Measurements from ENCODE around the gene RMND5B. TPM values are rescaled to one million over a fixed set of nuclear protein-coding genes. Genes with fewer than 3 reads are reported as not detected.

The RMND5B gene
- total and polyA plus RNA-seq, 2 experiments from 2014 or later = 27.2 to 42.2 TPM

- no peak for DNase-seq (ENCODE audit: low spot score)
- Histone ChIP-seq H2AFZ (no peak overlapping the region), H3K9me2 (replicated peaks; ENCODE audit: insufficient read depth) (no peaks in the 10 kb centered on the region), H3K36me3 (replicated peaks; ENCODE audit: insufficient read depth, low read depth) (no peaks in the 10 kb centered on the region), H3K4me2 (no peak overlapping the region), H4K20me1 (ENCODE audit: insufficient read depth, poor library complexity, severe bottlenecking) (no peaks in the 10 kb centered on the region), H3K4me1 (ENCODE audit: insufficient read depth) (no peaks in the 10 kb centered on the region), H3K27me3 (no peaks in the 10 kb centered on the region), H3K79me2 (no peaks in the 10 kb centered on the region), H3K27ac (no peak overlapping the region), H3K9me3 (ENCODE audit: low read depth) (no peaks in the 10 kb centered on the region), H3K4me3 (no peak overlapping the region)
- TF ChIP-seq, protein P1, sequence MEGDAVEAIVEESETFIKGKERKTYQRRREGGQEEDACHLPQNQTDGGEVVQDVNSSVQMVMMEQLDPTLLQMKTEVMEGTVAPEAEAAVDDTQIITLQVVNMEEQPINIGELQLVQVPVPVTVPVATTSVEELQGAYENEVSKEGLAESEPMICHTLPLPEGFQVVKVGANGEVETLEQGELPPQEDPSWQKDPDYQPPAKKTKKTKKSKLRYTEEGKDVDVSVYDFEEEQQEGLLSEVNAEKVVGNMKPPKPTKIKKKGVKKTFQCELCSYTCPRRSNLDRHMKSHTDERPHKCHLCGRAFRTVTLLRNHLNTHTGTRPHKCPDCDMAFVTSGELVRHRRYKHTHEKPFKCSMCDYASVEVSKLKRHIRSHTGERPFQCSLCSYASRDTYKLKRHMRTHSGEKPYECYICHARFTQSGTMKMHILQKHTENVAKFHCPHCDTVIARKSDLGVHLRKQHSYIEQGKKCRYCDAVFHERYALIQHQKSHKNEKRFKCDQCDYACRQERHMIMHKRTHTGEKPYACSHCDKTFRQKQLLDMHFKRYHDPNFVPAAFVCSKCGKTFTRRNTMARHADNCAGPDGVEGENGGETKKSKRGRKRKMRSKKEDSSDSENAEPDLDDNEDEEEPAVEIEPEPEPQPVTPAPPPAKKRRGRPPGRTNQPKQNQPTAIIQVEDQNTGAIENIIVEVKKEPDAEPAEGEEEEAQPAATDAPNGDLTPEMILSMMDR (IDR thresholded peaks at IDR 0.05; ENCODE audit: poor library complexity) = no peak
- TF ChIP-seq EZH2 (IDR thresholded peaks at IDR 0.05; ENCODE audit: borderline replicate concordance) (no peak), EZH2phosphoT487 (IDR thresholded peaks at IDR 0.05; ENCODE audit: low read depth, severe bottlenecking, unreplicated experiment) (no peak)
- 93% methylated on average over 7 of the region's 7 CpGs for WGBS (ENCODE audit: low lambda C conversion rate, missing lambda C conversion rate)
Measured at GRCh38 chr5:178192787-178193186, 62.0 kb downstream of the RMND5B start.

DNA sequence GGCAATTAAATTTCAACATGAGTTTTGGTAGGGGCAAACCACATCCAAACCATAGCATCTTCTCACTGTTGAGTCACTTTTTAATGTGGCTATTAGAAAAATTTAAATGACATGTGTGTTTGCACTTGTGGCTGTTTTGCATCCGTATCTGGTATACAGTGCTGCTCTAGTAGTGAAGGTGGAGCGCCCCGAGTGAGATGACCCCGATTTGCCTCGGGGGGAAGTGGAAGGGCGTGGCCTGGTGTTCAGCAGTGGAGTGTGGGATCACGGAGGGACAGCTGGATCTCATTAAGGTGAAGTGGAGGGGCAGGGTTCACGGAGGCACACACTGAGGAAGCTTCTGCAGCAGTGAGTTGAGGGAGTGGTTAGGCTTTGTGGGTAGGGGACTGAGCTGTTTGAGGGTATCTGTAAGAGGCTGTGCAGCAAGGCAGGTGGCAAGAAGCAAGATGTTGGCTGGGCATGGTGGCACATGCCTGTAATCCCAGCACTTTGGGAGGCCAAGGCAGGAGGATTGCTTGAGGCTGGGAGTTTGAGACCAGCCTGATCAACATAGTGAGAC is 62.5 kb downstream of the RMND5B start:
- no peak overlapping the region for H3K4me3 ChIP-seq
- no peaks in the 10 kb centered on the region for H3K4me1 ChIP-seq (ENCODE audit: insufficient read depth)
- H4K20me1 ChIP-seq (ENCODE audit: insufficient read depth, poor library complexity, severe bottlenecking) = no peaks in the 10 kb centered on the region
- no peaks in the 10 kb centered on the region for H3K36me3 ChIP-seq (replicated peaks; ENCODE audit: insufficient read depth, low read depth)
- no peaks in the 10 kb centered on the region for H3K79me2 ChIP-seq
- H3K9me3 ChIP-seq (ENCODE audit: low read depth) = no peaks in the 10 kb centered on the region
- no peak for DNase-seq (ENCODE audit: low spot score)
- TF ChIP-seq, protein P1 (IDR thresholded peaks at IDR 0.05; ENCODE audit: poor library complexity) = no peak
- TF ChIP-seq EZH2phosphoT487 (IDR thresholded peaks at IDR 0.05; ENCODE audit: low read depth, severe bottlenecking, unreplicated experiment) = no peak
- no peak for TF ChIP-seq EZH2 (IDR thresholded peaks at IDR 0.05; ENCODE audit: borderline replicate concordance)
- 69% methylated on average over 8 of the region's 8 CpGs for WGBS (ENCODE audit: low lambda C conversion rate, missing lambda C conversion rate)
- H3K4me2 ChIP-seq = no peak overlapping the region
- H3K27me3 ChIP-seq = no peaks in the 10 kb centered on the region
- no peaks in the 10 kb centered on the region for H3K9me2 ChIP-seq (replicated peaks; ENCODE audit: insufficient read depth)
- no peak overlapping the region for H2AFZ ChIP-seq
- H3K27ac ChIP-seq = no peak overlapping the region

DNA sequence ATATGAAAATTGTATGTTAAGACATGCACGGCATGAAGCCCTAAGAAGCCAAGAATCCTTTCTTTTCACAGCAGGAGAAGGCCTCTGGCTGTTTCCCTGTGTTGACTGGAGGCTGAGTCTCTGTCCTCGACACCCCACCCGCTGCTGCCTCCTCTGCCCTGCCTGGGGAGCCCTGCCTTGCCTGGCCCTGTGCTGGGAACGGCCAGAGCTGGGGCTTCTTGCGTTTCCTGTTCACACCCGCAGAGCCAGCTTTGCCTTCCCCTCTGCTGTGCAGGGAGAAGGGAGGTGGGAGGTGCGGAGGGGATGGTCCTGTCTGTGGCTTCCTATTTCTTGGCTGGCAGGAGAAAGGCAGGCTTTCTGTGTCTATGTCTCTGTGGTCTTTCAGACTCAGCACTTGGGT is 63.2 kb downstream of the RMND5B start:
- Histone ChIP-seq H3K4me2 (no peak overlapping the region), H3K27me3 (no peaks in the 10 kb centered on the region), H3K79me2 (no peaks in the 10 kb centered on the region), H3K36me3 (replicated peaks; ENCODE audit: insufficient read depth, low read depth) (no peaks in the 10 kb centered on the region), H3K4me3 (no peak overlapping the region), H3K27ac (no peak overlapping the region), H3K9me3 (ENCODE audit: low read depth) (no peaks in the 10 kb centered on the region), H4K20me1 (ENCODE audit: insufficient read depth, poor library complexity, severe bottlenecking) (no peaks in the 10 kb centered on the region), H3K4me1 (ENCODE audit: insufficient read depth) (no peaks in the 10 kb centered on the region), H3K9me2 (replicated peaks; ENCODE audit: insufficient read depth) (no peaks in the 10 kb centered on the region), H2AFZ (no peak overlapping the region)
- DNase-seq (ENCODE audit: low spot score) = no peak
- no peak for TF ChIP-seq EZH2 (IDR thresholded peaks at IDR 0.05; ENCODE audit: borderline replicate concordance)
- TF ChIP-seq, protein P1 (IDR thresholded peaks at IDR 0.05; ENCODE audit: poor library complexity) = no peak
- TF ChIP-seq EZH2phosphoT487 (IDR thresholded peaks at IDR 0.05; ENCODE audit: low read depth, severe bottlenecking, unreplicated experiment) = no peak
- WGBS (ENCODE audit: low lambda C conversion rate, missing lambda C conversion rate) = 58% methylated on average over 7 of the region's 7 CpGs

Data from hepatocyte (in vitro differentiated cells).